Small intestine (tissue), 7 donors: ENCODE data around the gene CAPRIN2. TPM values are rescaled to one million over a fixed set of nuclear protein-coding genes. Genes with fewer than 3 reads are reported as not detected.

Experiments used
- DNase-seq, 2 donors: peaks; one replicate each; pipeline versions ENCODE4 v3.0.0 to v3.0.0-alpha.2; 2013
- FAIRE-seq: peaks from 2 replicates; lab custom pipeline; 2012; peaks lifted over from hg19 to GRCh38; lab: Jason Lieb, UNC
- H3K27ac ChIP-seq, 3 donors: one replicate each; pipeline ENCODE4 v1.5.1; 2013; ENCODE audit warnings: low read length in 2 of 3, mild to moderate bottlenecking in 2 of 3, control low read depth in 1 of 3, inconsistent platforms in 1 of 3, low read depth in 1 of 3, moderate library complexity in 1 of 3
- H3K27me3 ChIP-seq, 3 donors: one replicate each; pipeline ENCODE4 v1.6.1; 2013; ENCODE audit warnings: low read length in 3 of 3, inconsistent platforms in 1 of 3; ENCODE audit not compliant: control insufficient read depth in 3 of 3, insufficient read depth in 3 of 3
- H3K36me3 ChIP-seq, 3 donors: one replicate each; pipeline ENCODE4 v1.6.1; 2013; ENCODE audit warnings: low read length in 3 of 3, inconsistent platforms in 1 of 3, low read depth in 1 of 3, mild to moderate bottlenecking in 1 of 3, moderate library complexity in 1 of 3; ENCODE audit not compliant: control insufficient read depth in 3 of 3, insufficient read depth in 2 of 3
- H3K4me1 ChIP-seq, 3 donors: one replicate each; pipeline ENCODE4 v1.6.1; 2013; ENCODE audit warnings: low read length in 2 of 3, inconsistent platforms in 1 of 3, low read depth in 1 of 3, mild to moderate bottlenecking in 1 of 3, moderate library complexity in 1 of 3; ENCODE audit not compliant: control insufficient read depth in 3 of 3, insufficient read depth in 2 of 3
- H3K4me3 ChIP-seq, 3 donors: one replicate each; pipeline ENCODE4 v1.5.1; 2013; ENCODE audit warnings: low read length in 3 of 3, control low read depth in 1 of 3, inconsistent platforms in 1 of 3, low read depth in 1 of 3, mild to moderate bottlenecking in 1 of 3, moderate library complexity in 1 of 3
- H3K9me3 ChIP-seq, 2 donors: one replicate each; pipeline ENCODE4 v1.6.1; 2013; ENCODE audit warnings: low read depth in 1 of 2, low read length in 1 of 2; ENCODE audit not compliant: control insufficient read depth in 2 of 2, insufficient read depth in 1 of 2
- WGBS, 3 donors: extraction: QIAGEN DNeasy Blood & Tissue Kit; methylation state at CpG; one replicate each; pipeline ENCODE4 v1.1.7; 2013; 5-methylcytosine and 5-hydroxymethylcytosine counted together
- polyA plus RNA-seq, 4 donors: library from polyadenylated mRNA; stranded (reverse) in 3 of 4; unstranded in 1 of 4; fragments of 200-250 nt in 3 of 4; fragments of 120-200 nt in 1 of 4; gene quantifications; one replicate each; pipeline versions ENCODE4 v1.2.1 to v1.2.3, GENCODE V29; 2013
- donor health status: healthy with polysubstance abuse.
- donor health status: control.
- donor health status: control.
- donor health status: Bipolar disorder and iron deficiency.
- donor health status: healthy.

Gene CAPRIN2
- polyA plus RNA-seq, 4 donors: 6.0 to 18.8 (median 8.8) TPM

GRCh38 chr12:30779578-30779977, 24.8 kb upstream of the CAPRIN2 start:
- H3K36me3 ChIP-seq: no peaks in the 10 kb centered on the region
- no peaks in the 10 kb centered on the region for H3K27me3 ChIP-seq
- no peak for DNase-seq
- WGBS, 3 donors: 77 to 90% (median 85%) methylated on average over 5 of the region's 5 CpGs
- H3K4me3 ChIP-seq: no peak overlapping the region
- peaks cover 0 to 12% of the 10 kb centered on the region in 2 donors for H3K9me3 ChIP-seq
- no peak overlapping the region for H3K27ac ChIP-seq
- FAIRE-seq: no peak
- no peaks in the 10 kb centered on the region for H3K4me1 ChIP-seq

GRCh38 chr12:30779178-30779577, 24.4 kb upstream of the CAPRIN2 start:
- DNase-seq (no peak), FAIRE-seq (no peak)
- H3K27me3 ChIP-seq: no peaks in the 10 kb centered on the region
- H3K9me3 ChIP-seq: peaks cover 0 to 9% of the 10 kb centered on the region in 2 donors
- H3K36me3 ChIP-seq: no peaks in the 10 kb centered on the region
- no peak overlapping the region for H3K4me3 ChIP-seq
- H3K4me1 ChIP-seq: no peaks in the 10 kb centered on the region
- H3K27ac ChIP-seq: no peak overlapping the region

GRCh38 chr12:30774599-30774998, 19.8 kb upstream of the CAPRIN2 start:
- Histone ChIP-seq H3K4me3 (no peak overlapping the region), H3K27me3 (peaks cover 0 to 2% (median 0%) of the 10 kb centered on the region in 3 donors), H3K27ac (no peak overlapping the region), H3K9me3 (peaks cover 0 to 3% of the 10 kb centered on the region in 2 donors), H3K4me1 (no peaks in the 10 kb centered on the region), H3K36me3 (no peaks in the 10 kb centered on the region)
- no peak for FAIRE-seq
- DNase-seq: no peak

GRCh38 chr12:30769802-30770201, 15.1 kb upstream of the CAPRIN2 start:
- peaks cover 0 to 2% (median 0%) of the 10 kb centered on the region in 3 donors for H3K27me3 ChIP-seq
- no peak overlapping the region for H3K27ac ChIP-seq
- no peaks in the 10 kb centered on the region for H3K4me1 ChIP-seq
- H3K36me3 ChIP-seq: no peaks in the 10 kb centered on the region
- no peaks in the 10 kb centered on the region for H3K9me3 ChIP-seq
- no peak for FAIRE-seq
- 76 to 89% (median 84%) methylated on average over 2 of the region's 2 CpGs for WGBS, 3 donors
- DNase-seq: no peak
- no peak overlapping the region for H3K4me3 ChIP-seq

GRCh38 chr12:30764251-30764650, 9.5 kb upstream of the CAPRIN2 start:
- H3K4me1 ChIP-seq: no peaks in the 10 kb centered on the region
- no peaks in the 10 kb centered on the region for H3K9me3 ChIP-seq
- 67 to 85% (median 75%) methylated on average over 2 of the region's 2 CpGs for WGBS, 3 donors
- H3K27ac ChIP-seq: no peak overlapping the region
- H3K36me3 ChIP-seq: no peaks in the 10 kb centered on the region
- no peaks in the 10 kb centered on the region for H3K27me3 ChIP-seq
- FAIRE-seq: no peak
- DNase-seq: no peak
- H3K4me3 ChIP-seq: no peak overlapping the region

- Histone ChIP-seq H3K4me1 (no peaks in the 10 kb centered on the region), H3K36me3 (no peaks in the 10 kb centered on the region), H3K9me3 (no peaks in the 10 kb centered on the region), H3K27me3 (no peaks in the 10 kb centered on the region), H3K27ac (no peak overlapping the region), H3K4me3 (no peak overlapping the region)
- 71 to 83% (median 82%) methylated on average over 3 of the region's 3 CpGs for WGBS, 3 donors
- DNase-seq (no peak), FAIRE-seq (no peak)
Observed at GRCh38 chr12:30763053-30763452, 8.3 kb upstream of the CAPRIN2 start.

- no peaks in the 10 kb centered on the region for H3K36me3 ChIP-seq
- H3K27me3 ChIP-seq: no peaks in the 10 kb centered on the region
- H3K4me3 ChIP-seq: no peak overlapping the region
- H3K4me1 ChIP-seq: no peaks in the 10 kb centered on the region
- DNase-seq: no peak
- no peak overlapping the region for H3K27ac ChIP-seq
- WGBS, 3 donors: 94 to 97% (median 97%) methylated on average over 2 of the region's 2 CpGs
- no peaks in the 10 kb centered on the region for H3K9me3 ChIP-seq
- FAIRE-seq: no peak
Observed at GRCh38 chr12:30761730-30762129, 7.0 kb upstream of the CAPRIN2 start.

GRCh38 chr12:30757316-30757715, 2.6 kb upstream of the CAPRIN2 start:
- no peak for FAIRE-seq
- Histone ChIP-seq H3K9me3 (no peaks in the 10 kb centered on the region), H3K36me3 (no peaks in the 10 kb centered on the region), H3K27ac (no peak overlapping the region), H3K27me3 (no peaks in the 10 kb centered on the region), H3K4me3 (no peak overlapping the region), H3K4me1 (peaks cover 0 to 7% (median 4%) of the 10 kb centered on the region in 3 donors)
- DNase-seq: no peak
- WGBS, 3 donors: 63 to 68% (median 63%) methylated on average over 4 of the region's 4 CpGs

GRCh38 chr12:30756074-30756473, 1.3 kb upstream of the CAPRIN2 start:
- FAIRE-seq: no peak

More at GRCh38 chr12:30756074-30756473, 1.3 kb upstream of the CAPRIN2 start:
- 88 to 95% (median 90%) methylated on average over 10 of the region's 10 CpGs for WGBS, 3 donors
- H3K27ac ChIP-seq: no peak overlapping the region
- H3K4me3 ChIP-seq: no peak overlapping the region
- no peaks in the 10 kb centered on the region for H3K27me3 ChIP-seq
- no peaks in the 10 kb centered on the region for H3K36me3 ChIP-seq
- DNase-seq: no peak
- H3K9me3 ChIP-seq: no peaks in the 10 kb centered on the region
- H3K4me1 ChIP-seq: peaks cover 0 to 7% (median 4%) of the 10 kb centered on the region in 3 donors
